Measurements from ENCODE around the gene LRP6. TPM values are rescaled to one million over a fixed set of nuclear protein-coding genes. Genes with fewer than 3 reads are reported as not detected.
"Not testable (repeated sequence)": the region's sequence is repeated elsewhere in the genome, so short reads cannot be mapped to it uniquely, and the experiment has no call there.

Gene LRP6
- 24.4 and 25.4 TPM in 2 replicates for total RNA-seq
- polyA plus RNA-seq = 18.1 and 22.0 TPM in 2 replicates

DNA sequence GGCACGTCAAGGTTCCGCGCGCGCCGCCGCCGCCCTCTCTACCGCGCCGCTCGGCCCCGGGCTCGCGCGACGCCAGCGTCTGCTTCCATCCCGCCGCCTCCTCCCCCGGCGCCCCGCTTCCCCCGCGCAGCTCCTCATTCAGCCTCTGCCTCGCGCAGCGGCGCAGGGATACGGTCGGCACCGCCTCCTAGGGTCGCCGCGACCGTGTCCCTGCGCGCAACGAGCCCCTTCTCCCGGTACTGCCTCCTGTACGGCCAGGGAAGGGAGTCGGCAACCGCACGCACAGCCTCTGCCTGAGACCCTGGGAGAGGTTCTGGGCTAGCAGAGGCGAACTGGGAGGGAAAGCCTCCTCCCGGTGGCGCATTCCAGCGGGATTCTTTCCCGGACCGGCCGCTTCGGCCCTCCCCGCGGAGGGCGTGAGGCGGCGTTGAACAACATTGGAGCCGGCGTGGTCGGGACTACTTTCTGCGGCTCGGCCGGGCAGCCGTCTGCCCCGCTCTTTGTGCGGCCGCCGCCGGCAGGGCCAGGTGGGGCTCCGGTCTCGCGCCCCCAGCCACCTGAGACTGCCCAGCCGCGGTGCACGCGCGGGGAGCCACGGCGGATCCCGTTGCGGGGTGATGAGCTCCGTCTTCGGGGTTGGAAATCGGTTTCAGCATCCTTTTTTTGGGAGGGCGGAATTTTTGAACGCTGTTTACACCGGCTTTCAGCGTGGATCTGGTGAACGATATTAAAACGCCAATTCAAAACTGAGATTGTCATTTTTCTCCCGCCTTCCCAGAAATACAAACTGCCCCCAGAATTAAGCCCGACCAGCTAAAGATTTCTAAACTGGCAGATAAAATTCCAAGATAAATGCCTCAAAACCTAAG is at the start of gene LRP6:
LRP6 (minus strand) TSS at position 172 of the 869 bp plus-strand sequence. CDS start 309 bp downstream, outside the sequence.
- Histone ChIP-seq H3K36me3 (no peaks in the 10 kb centered on the region), H3K4me3 (peak within 1 kb of the TSS; percentile 84), H3K27ac (peak within 1 kb of the TSS; percentile 100), H3K4me1 (ENCODE audit: low read depth) (peaks cover 13% of the 10 kb centered on the region), H3K27me3 (no peaks in the 10 kb centered on the region), H3K9me3 (ENCODE audit: low read depth) (no peaks in the 10 kb centered on the region)
- peak; percentile 97 for DNase-seq (ENCODE audit: low read depth in 1 of 2, low spot score in 1 of 2)
- TF ChIP-seq, protein P1, sequence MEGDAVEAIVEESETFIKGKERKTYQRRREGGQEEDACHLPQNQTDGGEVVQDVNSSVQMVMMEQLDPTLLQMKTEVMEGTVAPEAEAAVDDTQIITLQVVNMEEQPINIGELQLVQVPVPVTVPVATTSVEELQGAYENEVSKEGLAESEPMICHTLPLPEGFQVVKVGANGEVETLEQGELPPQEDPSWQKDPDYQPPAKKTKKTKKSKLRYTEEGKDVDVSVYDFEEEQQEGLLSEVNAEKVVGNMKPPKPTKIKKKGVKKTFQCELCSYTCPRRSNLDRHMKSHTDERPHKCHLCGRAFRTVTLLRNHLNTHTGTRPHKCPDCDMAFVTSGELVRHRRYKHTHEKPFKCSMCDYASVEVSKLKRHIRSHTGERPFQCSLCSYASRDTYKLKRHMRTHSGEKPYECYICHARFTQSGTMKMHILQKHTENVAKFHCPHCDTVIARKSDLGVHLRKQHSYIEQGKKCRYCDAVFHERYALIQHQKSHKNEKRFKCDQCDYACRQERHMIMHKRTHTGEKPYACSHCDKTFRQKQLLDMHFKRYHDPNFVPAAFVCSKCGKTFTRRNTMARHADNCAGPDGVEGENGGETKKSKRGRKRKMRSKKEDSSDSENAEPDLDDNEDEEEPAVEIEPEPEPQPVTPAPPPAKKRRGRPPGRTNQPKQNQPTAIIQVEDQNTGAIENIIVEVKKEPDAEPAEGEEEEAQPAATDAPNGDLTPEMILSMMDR (IDR thresholded peaks at IDR 0.05; ENCODE audit: low read depth, low read length) = no peak

DNA sequence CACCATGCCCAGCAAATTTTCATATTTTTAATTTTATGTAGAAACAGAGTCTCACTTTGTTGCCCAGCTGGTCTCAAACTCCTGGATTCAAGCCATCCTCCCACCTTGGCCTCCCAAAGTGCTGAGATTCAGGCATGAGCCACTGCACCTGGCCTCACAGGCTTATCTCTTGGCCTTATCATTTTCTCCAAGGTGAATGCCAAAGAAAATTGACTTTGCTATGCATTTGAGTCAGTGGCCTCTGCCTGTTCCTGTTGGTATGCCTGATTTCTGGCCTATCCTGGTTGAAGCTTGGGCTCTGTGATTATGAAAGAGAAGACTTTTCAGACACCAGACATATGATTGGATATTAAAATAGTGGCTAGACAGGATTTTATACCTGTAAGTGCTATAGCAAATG is 49.0 kb upstream of the LRP6 start:
- no peak overlapping the region for H3K27ac ChIP-seq
- no peaks in the 10 kb centered on the region for H3K36me3 ChIP-seq
- no peak for DNase-seq (ENCODE audit: low read depth in 1 of 2, low spot score in 1 of 2)
- H3K4me3 ChIP-seq = no peak overlapping the region
- H3K27me3 ChIP-seq = no peaks in the 10 kb centered on the region
- no peaks in the 10 kb centered on the region for H3K4me1 ChIP-seq (ENCODE audit: low read depth)
- H3K9me3 ChIP-seq (ENCODE audit: low read depth) = no peaks in the 10 kb centered on the region
- TF ChIP-seq, protein P1 (IDR thresholded peaks at IDR 0.05; ENCODE audit: low read depth, low read length) = no peak

DNA sequence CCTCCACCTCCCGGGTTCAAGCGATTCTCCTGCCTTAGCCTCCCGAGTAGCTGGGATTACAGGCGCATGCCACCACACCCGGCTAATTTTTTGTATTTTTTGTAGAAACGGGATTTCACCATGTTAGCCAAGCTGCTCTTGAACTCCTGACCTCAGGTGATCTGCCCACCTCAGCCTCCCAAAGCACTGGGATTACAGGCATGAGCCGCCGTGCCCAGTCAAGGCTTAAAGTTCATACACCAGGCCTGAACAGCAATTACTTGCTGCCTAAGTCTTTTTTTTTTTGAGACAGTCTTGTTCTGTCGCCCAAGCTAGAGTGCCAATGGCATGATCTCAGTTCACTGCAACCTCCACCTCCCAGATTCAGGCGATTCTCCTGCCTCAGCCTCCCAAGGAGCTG is 43.9 kb upstream of the LRP6 start:
- not testable (repeated sequence) for H3K9me3 ChIP-seq (ENCODE audit: low read depth); H3K27me3 ChIP-seq; H3K36me3 ChIP-seq; H3K27ac ChIP-seq; H3K4me3 ChIP-seq; DNase-seq (ENCODE audit: low read depth in 1 of 2, low spot score in 1 of 2); H3K4me1 ChIP-seq (ENCODE audit: low read depth)

DNA sequence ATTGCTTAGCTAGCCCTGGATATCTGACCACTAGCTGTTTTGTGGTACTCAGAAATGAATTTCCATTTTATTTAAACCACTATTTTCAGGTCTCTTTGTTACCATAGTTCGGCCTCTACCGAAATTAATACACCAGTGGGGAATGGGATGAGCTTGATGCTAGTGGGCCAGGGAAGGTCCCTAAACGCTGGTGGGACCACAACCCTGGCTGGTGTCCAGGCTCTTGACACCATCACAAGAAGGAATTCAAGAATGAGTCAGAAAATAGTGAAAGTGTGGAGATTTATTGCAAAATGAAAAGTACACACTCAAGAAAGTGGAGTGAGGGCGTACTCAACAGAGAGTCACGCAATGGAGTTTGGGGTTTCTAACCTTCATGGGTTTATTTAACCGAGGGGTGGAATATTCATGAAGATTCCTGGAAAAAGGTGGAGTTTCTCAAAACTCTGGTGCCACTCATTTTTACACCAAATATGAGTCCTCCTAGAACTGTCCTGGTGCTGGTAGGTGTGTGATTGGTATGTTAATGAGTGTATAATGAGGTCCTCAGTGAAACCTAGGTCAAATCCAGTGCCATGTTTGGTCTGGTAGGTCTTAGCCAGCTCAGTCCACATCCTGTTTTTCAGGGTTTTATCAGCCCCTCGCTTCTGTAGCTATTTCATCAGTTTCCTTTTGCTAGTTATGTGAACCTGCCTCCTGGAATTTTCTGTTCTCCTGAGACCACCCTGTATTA is 38.9 kb upstream of the LRP6 start:
- Histone ChIP-seq H3K36me3 (no peaks in the 10 kb centered on the region), H3K9me3 (ENCODE audit: low read depth) (no peaks in the 10 kb centered on the region), H3K27me3 (no peaks in the 10 kb centered on the region), H3K4me3 (no peak overlapping the region), H3K4me1 (ENCODE audit: low read depth) (no peaks in the 10 kb centered on the region), H3K27ac (no peak overlapping the region)
- TF ChIP-seq, protein P1 (IDR thresholded peaks at IDR 0.05; ENCODE audit: low read depth, low read length) = no peak
- peak in 1 of 2 donors; percentile 10 for DNase-seq (ENCODE audit: low read depth in 1 of 2, low spot score in 1 of 2)

DNA sequence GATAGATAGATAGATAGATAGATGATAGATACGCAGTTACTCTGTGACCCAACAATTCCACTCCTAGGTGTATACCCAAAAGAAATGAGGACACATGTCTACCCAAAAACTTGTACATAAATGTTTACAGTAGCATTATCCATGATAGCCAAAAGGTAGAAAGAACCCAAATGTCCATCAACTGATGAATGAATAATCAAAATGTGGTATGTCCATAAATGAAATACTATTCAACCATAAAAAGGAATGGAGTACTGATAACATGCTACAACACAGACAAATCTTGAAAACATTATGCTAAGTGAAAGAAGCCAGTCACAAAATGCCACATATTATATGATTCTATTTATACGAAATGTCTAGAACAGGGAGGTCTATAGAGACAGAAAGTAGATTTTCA is 36.1 kb upstream of the LRP6 start:
- Histone ChIP-seq H3K27ac (no peak overlapping the region), H3K27me3 (no peaks in the 10 kb centered on the region), H3K36me3 (no peaks in the 10 kb centered on the region), H3K9me3 (ENCODE audit: low read depth) (no peaks in the 10 kb centered on the region), H3K4me3 (no peak overlapping the region), H3K4me1 (ENCODE audit: low read depth) (no peaks in the 10 kb centered on the region)
- TF ChIP-seq, protein P1 (IDR thresholded peaks at IDR 0.05; ENCODE audit: low read depth, low read length) = no peak
- DNase-seq (ENCODE audit: low read depth in 1 of 2, low spot score in 1 of 2) = no peak

DNA sequence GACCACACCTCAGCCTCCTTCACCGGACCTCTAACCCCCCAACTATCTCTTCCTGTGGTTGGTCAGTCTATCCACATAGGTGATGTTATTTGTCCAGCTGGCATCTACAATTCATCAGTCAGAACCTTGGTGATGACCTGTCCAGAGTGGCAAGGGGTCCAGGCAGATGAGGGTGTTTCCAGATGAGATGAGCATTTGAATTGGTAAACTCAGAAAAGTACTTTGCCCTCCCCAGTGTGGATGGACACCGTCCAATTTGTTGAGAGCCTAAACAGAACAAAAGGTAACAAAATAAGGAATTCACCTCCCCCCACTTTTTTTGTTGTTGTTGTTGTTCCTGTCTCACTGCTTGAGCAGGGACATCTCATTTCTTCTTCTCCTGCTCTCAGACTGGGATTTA is 34.3 kb upstream of the LRP6 start:
- H3K4me3 ChIP-seq = no peak overlapping the region
- no peaks in the 10 kb centered on the region for H3K27me3 ChIP-seq
- DNase-seq (ENCODE audit: low read depth in 1 of 2, low spot score in 1 of 2) = no peak
- H3K9me3 ChIP-seq (ENCODE audit: low read depth) = no peaks in the 10 kb centered on the region
- TF ChIP-seq, protein P1 (IDR thresholded peaks at IDR 0.05; ENCODE audit: low read depth, low read length) = no peak
- H3K4me1 ChIP-seq (ENCODE audit: low read depth) = no peaks in the 10 kb centered on the region
- H3K36me3 ChIP-seq = no peaks in the 10 kb centered on the region
- no peak overlapping the region for H3K27ac ChIP-seq

All from cardiac muscle cell (in vitro differentiated cells and primary cell).